ENCODE measurements around the gene STX16. TPM values are rescaled to one million over a fixed set of nuclear protein-coding genes. Genes with fewer than 3 reads are reported as not detected.

The STX16 gene
- total and polyA plus RNA-seq, 2 of the 13 experiments (the other 11 are each of a cell fraction or from before 2014, with no cell fraction given) = 28.0 to 72.7 TPM

- H3K4me3 ChIP-seq (replicated peaks in 1 of 3; ENCODE audit: insufficient read depth in 1 of 3, low read depth in 2 of 3, low read length in 3 of 3) = no peak overlapping the region
- POLR2A ChIA-PET = no interaction called here
- BruUV-seq (replicated peaks) = no TSS peak
- TF ChIP-seq POLR2A (IDR thresholded peaks at IDR 0.05; ENCODE audit: insufficient read depth in 1 of 2, low read depth in 2 of 2, low read length in 2 of 2) (peak in 1 of 2 experiments; percentile 41; a peak in 1 of 4 replicates), RBM22 (optimal IDR thresholded peaks at IDR 0.05; ENCODE audit: low read length) (peak; percentile 16), ZNF44 (CRISPR knock-in tag; IDR thresholded peaks at IDR 0.05) (no peak), AGO2 (optimal IDR thresholded peaks at IDR 0.05; ENCODE audit: low read depth, low read length) (peak; percentile 82), BORCS8-MEF2B (CRISPR knock-in tag; IDR thresholded peaks at IDR 0.05) (no peak), ZNF414 (CRISPR knock-in tag; IDR thresholded peaks at IDR 0.05) (no peak)
- FAIRE-seq = no peak
- H3K4me2 ChIP-seq (ENCODE audit: low read depth, low read length) = no peak overlapping the region
- no peak overlapping the region for H3K27ac ChIP-seq (ENCODE audit: extremely low read length, insufficient read depth, low read length)
- no peaks in the 10 kb centered on the region for H3K4me1 ChIP-seq (ENCODE audit: insufficient read depth, low read length)
- intact Hi-C loops (cut with micrococcal nuclease; ENCODE audit: unreplicated experiment) (no loop called here), in situ Hi-C loops (cut with HindIII; ENCODE audit: extremely low pct_ligation_motif_present, low pct_unique_long_range_greater_than_20kb) (no loop called here)
- no peak overlapping the region for H3K9ac ChIP-seq (ENCODE audit: insufficient read depth, low read depth, low read length)
- WGBS (ENCODE audit: low lambda C conversion rate) = 98% methylated on average over 18 of the region's 18 CpGs
- CTCF ChIA-PET (ENCODE audit: low intra/inter-chr PET ratio, low total read pairs) = no interaction called here
- no peaks in the 10 kb centered on the region for H3K9me3 ChIP-seq (ENCODE audit: low read length)
- 0 out of 2 replicates have a peak, but pooled peaks cover 3% of the 10 kb centered on the region for H4K20me1 ChIP-seq (ENCODE audit: insufficient read depth, low read length)
- no peak overlapping the region for H2AFZ ChIP-seq (ENCODE audit: low read length)
- peaks cover 32 to 80% of the 10 kb centered on the region in 2 experiments for H3K36me3 ChIP-seq (replicated peaks in 1 of 2; ENCODE audit: control insufficient read depth in 1 of 2, insufficient read depth in 2 of 2, low read length in 2 of 2)
- no peaks in the 10 kb centered on the region for H3K27me3 ChIP-seq (ENCODE audit: control insufficient read depth in 1 of 2, insufficient read depth in 2 of 2, low read length in 2 of 2)
- H3K79me2 ChIP-seq (ENCODE audit: insufficient read depth, low read length) = no peaks in the 10 kb centered on the region
- DNase-seq (ENCODE audit: low spot score) = no peak
- ATAC-seq = 0 out of 3 replicates have a peak, but pooled peaks have one; percentile 18
Measured at GRCh38 chr20:58675146-58675584, 24.1 kb downstream of the STX16 start.

GRCh38 chr20:58675641-58676040 lies 24.6 kb downstream of the STX16 start:
- no peak overlapping the region for H2AFZ ChIP-seq (ENCODE audit: low read length)
- no TSS peak for BruUV-seq (replicated peaks)
- H4K20me1 ChIP-seq (ENCODE audit: insufficient read depth, low read length) = no peaks in the 10 kb centered on the region
- no peaks in the 10 kb centered on the region for H3K79me2 ChIP-seq (ENCODE audit: insufficient read depth, low read length)
- no peak for ATAC-seq
- ChIA-PET POLR2A (no interaction called here), CTCF (ENCODE audit: low intra/inter-chr PET ratio, low total read pairs) (no interaction called here)
- H3K4me1 ChIP-seq (ENCODE audit: insufficient read depth, low read length) = no peaks in the 10 kb centered on the region
- H3K9ac ChIP-seq (ENCODE audit: insufficient read depth, low read depth, low read length) = no peak overlapping the region
- no peak overlapping the region for H3K27ac ChIP-seq (ENCODE audit: extremely low read length, insufficient read depth, low read length)
- DNase-seq (ENCODE audit: low spot score) = no peak
- H3K9me3 ChIP-seq (ENCODE audit: low read length) = no peaks in the 10 kb centered on the region
- 92% methylated on average over 17 of the region's 17 CpGs for WGBS (ENCODE audit: low lambda C conversion rate)
- H3K4me3 ChIP-seq (replicated peaks in 1 of 3; ENCODE audit: insufficient read depth in 1 of 3, low read depth in 2 of 3, low read length in 3 of 3) = no peak overlapping the region
- intact Hi-C loops (cut with micrococcal nuclease; ENCODE audit: unreplicated experiment) (no loop called here), in situ Hi-C loops (cut with HindIII; ENCODE audit: extremely low pct_ligation_motif_present, low pct_unique_long_range_greater_than_20kb) (no loop called here)
- H3K27me3 ChIP-seq (ENCODE audit: control insufficient read depth in 1 of 2, insufficient read depth in 2 of 2, low read length in 2 of 2) = no peaks in the 10 kb centered on the region
- TF ChIP-seq ZFP82 (CRISPR knock-in tag; IDR thresholded peaks at IDR 0.05; ENCODE audit: borderline replicate concordance) (no peak), AGO2 (optimal IDR thresholded peaks at IDR 0.05; ENCODE audit: low read depth, low read length) (peak; percentile 16)
- H3K4me2 ChIP-seq (ENCODE audit: low read depth, low read length) = no peak overlapping the region
- H3K36me3 ChIP-seq (replicated peaks in 1 of 2; ENCODE audit: control insufficient read depth in 1 of 2, insufficient read depth in 2 of 2, low read length in 2 of 2) = peaks cover 31 to 80% of the 10 kb centered on the region in 2 experiments
- no peak for FAIRE-seq
